Small intestine (tissue), 7 donors: ENCODE measurements around the gene YJEFN3. TPM values are rescaled to one million over a fixed set of nuclear protein-coding genes. Genes with fewer than 3 reads are reported as not detected.

Experiments
- DNase-seq, 2 donors: peaks; one replicate each; pipeline versions ENCODE4 v3.0.0 to v3.0.0-alpha.2; 2013
- FAIRE-seq: peaks from 2 replicates; lab custom pipeline; 2012; peaks lifted over from hg19 to GRCh38; lab: Jason Lieb, UNC
- H3K27ac ChIP-seq, 3 donors: one replicate each; pipeline ENCODE4 v1.5.1; 2013; ENCODE audit warnings: low read length in 2 of 3, mild to moderate bottlenecking in 2 of 3, control low read depth in 1 of 3, inconsistent platforms in 1 of 3, low read depth in 1 of 3, moderate library complexity in 1 of 3
- H3K27me3 ChIP-seq, 3 donors: one replicate each; pipeline ENCODE4 v1.6.1; 2013; ENCODE audit warnings: low read length in 3 of 3, inconsistent platforms in 1 of 3; ENCODE audit not compliant: control insufficient read depth in 3 of 3, insufficient read depth in 3 of 3
- H3K36me3 ChIP-seq, 3 donors: one replicate each; pipeline ENCODE4 v1.6.1; 2013; ENCODE audit warnings: low read length in 3 of 3, inconsistent platforms in 1 of 3, low read depth in 1 of 3, mild to moderate bottlenecking in 1 of 3, moderate library complexity in 1 of 3; ENCODE audit not compliant: control insufficient read depth in 3 of 3, insufficient read depth in 2 of 3
- H3K4me1 ChIP-seq, 3 donors: one replicate each; pipeline ENCODE4 v1.6.1; 2013; ENCODE audit warnings: low read length in 2 of 3, inconsistent platforms in 1 of 3, low read depth in 1 of 3, mild to moderate bottlenecking in 1 of 3, moderate library complexity in 1 of 3; ENCODE audit not compliant: control insufficient read depth in 3 of 3, insufficient read depth in 2 of 3
- H3K4me3 ChIP-seq, 3 donors: one replicate each; pipeline ENCODE4 v1.5.1; 2013; ENCODE audit warnings: low read length in 3 of 3, control low read depth in 1 of 3, inconsistent platforms in 1 of 3, low read depth in 1 of 3, mild to moderate bottlenecking in 1 of 3, moderate library complexity in 1 of 3
- H3K9me3 ChIP-seq, 2 donors: one replicate each; pipeline ENCODE4 v1.6.1; 2013; ENCODE audit warnings: low read depth in 1 of 2, low read length in 1 of 2; ENCODE audit not compliant: control insufficient read depth in 2 of 2, insufficient read depth in 1 of 2
- WGBS, 3 donors: extraction: QIAGEN DNeasy Blood & Tissue Kit; methylation state at CpG; one replicate each; pipeline ENCODE4 v1.1.7; 2013; 5-methylcytosine and 5-hydroxymethylcytosine counted together
- polyA plus RNA-seq, 4 donors: library from polyadenylated mRNA; stranded (reverse) in 3 of 4; unstranded in 1 of 4; fragments of 200-250 nt in 3 of 4; fragments of 120-200 nt in 1 of 4; gene quantifications; one replicate each; pipeline versions ENCODE4 v1.2.1 to v1.2.3, GENCODE V29; 2013
- donor health status: healthy with polysubstance abuse.
- donor health status: control.
- donor health status: control.
- donor health status: Bipolar disorder and iron deficiency.
- donor health status: healthy.

Gene YJEFN3
- polyA plus RNA-seq, 4 donors: 6.7 to 44.1 (median 17.5) TPM

GRCh38 chr19:19554074-19555023 is 25.6 kb downstream of the YJEFN3 start:
- Histone ChIP-seq H3K36me3 (no peaks in the 10 kb centered on the region), H3K27me3 (no peaks in the 10 kb centered on the region), H3K4me1 (no peaks in the 10 kb centered on the region), H3K4me3 (no peak overlapping the region), H3K27ac (no peak overlapping the region), H3K9me3 (peaks cover 0 to 5% of the 10 kb centered on the region in 2 donors)
- no peak for FAIRE-seq
- 70 to 74% (median 73%) methylated on average over 34 of the region's 34 CpGs for WGBS, 3 donors
- DNase-seq: peak in 1 of 2 donors; percentile 51

DNA sequence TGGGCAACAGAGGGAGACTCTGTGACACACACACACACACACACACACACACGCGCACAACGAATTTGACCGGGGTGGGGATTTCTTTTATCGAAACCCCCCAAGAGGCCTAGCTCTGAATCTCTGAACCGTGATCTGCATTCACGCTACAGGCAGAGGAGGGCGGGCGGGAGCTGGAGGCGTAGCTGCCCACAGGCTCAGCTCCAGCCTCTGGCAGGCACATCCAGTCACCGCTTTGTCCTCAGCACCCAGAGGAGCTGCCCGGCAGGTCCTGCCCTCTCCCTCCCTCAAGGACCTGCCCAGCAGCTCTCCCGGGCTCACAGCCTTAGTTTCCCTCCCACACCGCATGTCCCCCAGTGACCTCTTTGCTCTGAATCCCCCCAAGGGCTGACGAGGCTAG is 29.3 kb downstream of the YJEFN3 start:
- no peaks in the 10 kb centered on the region for H3K4me1 ChIP-seq
- DNase-seq (no peak), FAIRE-seq (no peak)
- H3K27me3 ChIP-seq: no peaks in the 10 kb centered on the region
- 76 to 80% (median 78%) methylated on average over 15 of the region's 15 CpGs for WGBS, 3 donors
- H3K27ac ChIP-seq: no peak overlapping the region
- no peaks in the 10 kb centered on the region for H3K9me3 ChIP-seq
- H3K36me3 ChIP-seq: no peaks in the 10 kb centered on the region
- no peak overlapping the region for H3K4me3 ChIP-seq

DNA sequence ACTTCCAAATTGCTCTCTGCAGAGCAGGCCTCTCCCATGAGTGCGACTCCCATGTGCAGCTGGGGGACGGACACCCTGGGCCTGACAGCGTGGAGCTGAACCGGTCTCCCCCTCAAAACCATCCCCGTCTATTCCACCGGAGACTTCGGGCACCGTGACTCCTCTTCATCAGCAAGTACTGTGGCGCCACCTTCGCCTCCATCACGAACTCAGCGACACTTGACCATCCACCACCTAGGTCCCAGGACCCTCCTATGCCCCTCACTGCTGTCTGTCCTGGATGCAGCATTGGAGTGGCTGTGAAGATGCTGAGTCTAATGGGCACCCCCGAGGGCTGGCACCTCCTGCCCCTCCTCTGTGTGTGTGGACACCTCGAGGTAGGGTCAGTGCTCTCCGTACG is 29.9 kb downstream of the YJEFN3 start:
- FAIRE-seq: no peak
- DNase-seq: no peak
- Histone ChIP-seq H3K27ac (no peak overlapping the region), H3K9me3 (no peaks in the 10 kb centered on the region), H3K36me3 (no peaks in the 10 kb centered on the region), H3K27me3 (no peaks in the 10 kb centered on the region), H3K4me3 (no peak overlapping the region), H3K4me1 (no peaks in the 10 kb centered on the region)
- 87 to 96% (median 93%) methylated on average over 14 to 16 of the region's 16 CpGs for WGBS, 3 donors

DNA sequence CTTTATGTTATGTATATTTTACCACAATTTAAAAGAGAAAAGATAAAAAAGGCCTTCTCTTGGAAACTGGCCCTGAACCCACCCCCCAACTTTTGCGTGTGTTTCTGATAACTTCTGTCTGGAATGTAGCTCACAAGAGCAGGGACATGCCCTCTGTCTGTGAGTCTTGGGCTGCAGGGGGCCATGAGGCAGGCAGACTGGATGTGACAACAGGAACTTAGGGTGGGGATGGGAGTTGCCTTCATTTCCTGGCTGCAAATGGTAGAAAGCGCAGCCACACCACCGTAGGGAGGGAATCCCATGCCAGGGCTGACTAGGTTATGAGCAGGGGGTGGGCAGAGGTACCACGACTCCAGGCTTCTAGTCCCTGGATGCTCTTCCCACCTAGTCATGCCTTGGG is 31.2 kb downstream of the YJEFN3 start:
- H3K27me3 ChIP-seq: no peaks in the 10 kb centered on the region
- H3K4me1 ChIP-seq: no peaks in the 10 kb centered on the region
- H3K9me3 ChIP-seq: no peaks in the 10 kb centered on the region
- WGBS, 3 donors: 66 to 88% (median 85%) methylated on average over 4 of the region's 4 CpGs
- no peaks in the 10 kb centered on the region for H3K36me3 ChIP-seq
- no peak overlapping the region for H3K4me3 ChIP-seq
- no peak overlapping the region for H3K27ac ChIP-seq
- FAIRE-seq: no peak
- DNase-seq: no peak

- Histone ChIP-seq H3K27me3 (no peaks in the 10 kb centered on the region), H3K27ac (no peak overlapping the region), H3K4me3 (no peak overlapping the region), H3K9me3 (no peaks in the 10 kb centered on the region), H3K4me1 (no peaks in the 10 kb centered on the region), H3K36me3 (no peaks in the 10 kb centered on the region)
- 86 to 92% (median 88%) methylated on average over 26 of the region's 26 CpGs for WGBS, 3 donors
- DNase-seq (no peak), FAIRE-seq (no peak)
Observed at GRCh38 chr19:19561946-19562664, 33.4 kb downstream of the YJEFN3 start.

DNA sequence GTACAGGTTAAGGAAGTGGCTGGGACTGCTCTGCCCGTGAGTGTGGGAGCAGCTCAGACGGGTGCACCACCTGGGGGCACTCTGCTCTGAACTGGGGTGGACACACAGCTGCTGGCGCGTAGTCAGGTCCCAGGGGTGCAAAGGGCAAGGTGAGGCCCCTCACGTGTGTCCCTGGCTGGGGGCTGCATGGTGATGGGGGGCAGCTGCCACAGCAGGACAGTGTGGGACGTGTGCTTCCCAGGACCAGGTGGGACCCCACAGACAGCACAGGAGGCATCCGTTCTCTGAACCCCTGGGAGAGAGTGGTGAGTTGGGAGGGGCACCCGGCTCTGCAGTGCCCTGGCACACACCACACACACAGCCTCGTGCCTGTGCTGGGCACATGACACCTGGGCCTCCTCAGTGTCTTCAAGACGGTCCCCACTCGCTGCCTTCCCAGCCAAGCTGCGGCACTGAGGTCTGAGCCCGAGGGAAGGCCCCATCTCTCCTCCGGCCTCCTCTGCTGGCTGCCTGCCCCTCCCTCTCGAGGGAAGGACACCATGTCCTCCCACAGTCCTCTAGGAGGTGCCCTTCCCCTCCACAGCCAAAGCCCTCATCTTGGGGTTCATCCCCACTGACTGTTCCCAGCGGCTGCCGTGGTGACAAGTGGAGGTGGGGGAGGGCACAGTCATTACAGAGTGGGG is 34.1 kb downstream of the YJEFN3 start:
- DNase-seq: peak in 1 of 2 donors; percentile 43

DNA sequence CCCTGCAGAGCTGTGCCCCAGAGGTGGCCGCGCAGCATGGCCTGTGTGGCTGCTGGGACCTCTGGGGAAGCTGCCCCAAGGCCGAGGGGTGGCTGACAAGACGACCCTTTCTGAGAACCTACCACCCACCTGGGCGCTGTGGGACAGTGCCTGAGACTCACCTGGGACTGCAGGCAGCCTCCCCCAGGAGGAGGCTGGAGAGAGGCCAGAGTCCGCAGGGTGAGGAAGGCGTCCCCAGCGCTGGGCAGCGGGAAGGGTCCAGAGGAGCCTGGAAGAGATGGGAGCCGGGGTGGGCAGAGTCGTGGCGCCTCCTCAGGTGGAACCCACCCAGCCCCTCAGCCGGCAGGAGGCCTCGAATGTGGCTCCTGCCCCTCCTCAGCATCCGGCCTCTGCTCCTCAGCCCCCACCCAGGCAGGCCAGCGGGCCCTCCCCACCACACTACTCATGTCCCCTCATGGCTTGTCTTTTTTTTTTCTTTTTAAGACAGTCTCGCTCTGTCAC is 34.7 kb downstream of the YJEFN3 start:
- Histone ChIP-seq H3K4me1 (no peaks in the 10 kb centered on the region), H3K27me3 (no peaks in the 10 kb centered on the region), H3K9me3 (no peaks in the 10 kb centered on the region), H3K4me3 (no peak overlapping the region), H3K27ac (no peak overlapping the region), H3K36me3 (no peaks in the 10 kb centered on the region)
- 87 to 89% (median 89%) methylated on average over 16 to 17 of the region's 17 CpGs for WGBS, 3 donors
- FAIRE-seq: no peak
- DNase-seq: no peak

More for the DNA sequence above, 34.1 kb downstream of the YJEFN3 start:
- 61 to 70% (median 65%) methylated on average over 16 to 17 of the region's 17 CpGs for WGBS, 3 donors
- no peak overlapping the region for H3K27ac ChIP-seq
- no peaks in the 10 kb centered on the region for H3K27me3 ChIP-seq
- no peaks in the 10 kb centered on the region for H3K9me3 ChIP-seq
- no peaks in the 10 kb centered on the region for H3K4me1 ChIP-seq
- FAIRE-seq: no peak
- H3K4me3 ChIP-seq: no peak overlapping the region
- H3K36me3 ChIP-seq: no peaks in the 10 kb centered on the region

GRCh38 chr19:19566306-19566705 is 37.6 kb downstream of the YJEFN3 start:
- Histone ChIP-seq H3K27ac (no peak overlapping the region), H3K27me3 (no peaks in the 10 kb centered on the region), H3K4me3 (no peak overlapping the region), H3K9me3 (no peaks in the 10 kb centered on the region), H3K4me1 (no peaks in the 10 kb centered on the region), H3K36me3 (peaks cover 0 to 3% (median 0%) of the 10 kb centered on the region in 3 donors)
- FAIRE-seq (no peak), DNase-seq (peak in 1 of 2 donors; percentile 37)
- WGBS, 3 donors: 26 to 65% (median 34%) methylated on average over 7 of the region's 7 CpGs
